ENCODE measurements around the gene SLC16A12.

The SLC16A12 gene

GRCh38 chr10:89525556-89525955, 9.8 kb downstream of the SLC16A12 start:
- no peak overlapping the region for H3K4me3 ChIP-seq (ENCODE audit: control insufficient read depth, low read depth, low read length)
- TF ChIP-seq CTCF (conservative IDR thresholded peaks at IDR 0.05; ENCODE audit: control insufficient read depth, insufficient read depth, low read depth, low read length), result no peak
- DNase-seq (ENCODE audit: low read depth), result no peak

GRCh38 chr10:89524279-89524678, 11.1 kb downstream of the SLC16A12 start:
- H3K4me3 ChIP-seq (ENCODE audit: control insufficient read depth, low read depth, low read length), result no peak overlapping the region
- DNase-seq (ENCODE audit: low read depth), result no peak
- no peak for TF ChIP-seq CTCF (conservative IDR thresholded peaks at IDR 0.05; ENCODE audit: control insufficient read depth, insufficient read depth, low read depth, low read length)

GRCh38 chr10:89523274-89523673, 12.1 kb downstream of the SLC16A12 start:
- no peak for TF ChIP-seq CTCF (conservative IDR thresholded peaks at IDR 0.05; ENCODE audit: control insufficient read depth, insufficient read depth, low read depth, low read length)
- DNase-seq (ENCODE audit: low read depth), result peak; percentile 28

GRCh38 chr10:89522463-89522862, 12.9 kb downstream of the SLC16A12 start:
- TF ChIP-seq CTCF (conservative IDR thresholded peaks at IDR 0.05; ENCODE audit: control insufficient read depth, insufficient read depth, low read depth, low read length), result no peak
- H3K4me3 ChIP-seq (ENCODE audit: control insufficient read depth, low read depth, low read length), result no peak overlapping the region
- DNase-seq (ENCODE audit: low read depth), result peak; percentile 58

More at GRCh38 chr10:89523274-89523673, 12.1 kb downstream of the SLC16A12 start:
- H3K4me3 ChIP-seq (ENCODE audit: control insufficient read depth, low read depth, low read length), result no peak overlapping the region

GRCh38 chr10:89521368-89521767, 14.0 kb downstream of the SLC16A12 start:
- DNase-seq (ENCODE audit: low read depth), result peak; percentile 74
- TF ChIP-seq CTCF (conservative IDR thresholded peaks at IDR 0.05; ENCODE audit: control insufficient read depth, insufficient read depth, low read depth, low read length), result no peak
- H3K4me3 ChIP-seq (ENCODE audit: control insufficient read depth, low read depth, low read length), result no peak overlapping the region

GRCh38 chr10:89520706-89521105, 14.7 kb downstream of the SLC16A12 start:
- DNase-seq (ENCODE audit: low read depth), result no peak
- TF ChIP-seq CTCF (conservative IDR thresholded peaks at IDR 0.05; ENCODE audit: control insufficient read depth, insufficient read depth, low read depth, low read length), result no peak
- H3K4me3 ChIP-seq (ENCODE audit: control insufficient read depth, low read depth, low read length), result no peak overlapping the region

All from fibroblast of mammary gland (primary cell).